H1 (cell line): ENCODE measurements around the gene DGKD. TPM values are rescaled to one million over a fixed set of nuclear protein-coding genes. Genes with fewer than 3 reads are reported as not detected.
A peak's percentile ranks its signal among the peaks of the same experiment; 100 is the strongest.

Experiments used
- CTCF ChIA-PET: fragments of 300-600 bp; sonication (Branson Sonifier 250); formaldehyde crosslinking; loops from one replicate; lab custom pipeline; 2021; ENCODE audit not compliant: partially characterized antibody; lab: Charles Lee
- POLR2A ChIA-PET: fragments of 300-600 bp; sonication (Branson Sonifier 250); formaldehyde crosslinking; loops from one replicate; lab custom pipeline; 2021; ENCODE audit warnings: inconsistent platforms; ENCODE audit not compliant: partially characterized antibody; lab: Charles Lee
- DNase-seq, 2 experiments: peaks; one replicate each; pipeline versions ENCODE4 v3.0.0 to v3.0.0-alpha.2; 2010 to 2022; ENCODE audit warnings: low spot score in 2 of 2, low read depth in 1 of 2, mixed read lengths in 1 of 2
- FAIRE-seq: peaks from 2 replicates; lab custom pipeline; 2011; peaks lifted over from hg19 to GRCh38; lab: Jason Lieb, UNC
- H2AFZ ChIP-seq: 2 replicates; pipeline ENCODE4 v1.8.1; 2012; ENCODE audit warnings: low read length, inconsistent platforms
- H2AK5ac ChIP-seq: 2 replicates; pipeline ENCODE4 v1.6.1; 2013; ENCODE audit warnings: low read depth, low read length
- H2BK120ac ChIP-seq: replicated peaks from 2 replicates; pipeline ENCODE3; 2013; ENCODE audit warnings: low read depth, low read length, inconsistent platforms
- H2BK12ac ChIP-seq: 2 replicates; pipeline ENCODE4 v1.6.1; 2013; ENCODE audit warnings: low read depth, low read length
- H2BK15ac ChIP-seq: 2 replicates; pipeline ENCODE4 v1.6.1; 2013; ENCODE audit warnings: low read length
- H2BK20ac ChIP-seq: 2 replicates; pipeline ENCODE4 v1.6.1; 2013; ENCODE audit warnings: low read length
- H2BK5ac ChIP-seq: 2 replicates; pipeline ENCODE4 v1.6.1; 2013; ENCODE audit warnings: low read depth, low read length
- H3K14ac ChIP-seq: 2 replicates; pipeline ENCODE4 v1.6.1; 2013; ENCODE audit warnings: inconsistent platforms; ENCODE audit not compliant: insufficient read length
- H3K18ac ChIP-seq: 2 replicates; pipeline ENCODE4 v1.6.1; 2013; ENCODE audit warnings: low read length; ENCODE audit errors: extremely low read depth
- H3K23ac ChIP-seq: 2 replicates; pipeline ENCODE4 v1.6.1; 2013; ENCODE audit warnings: inconsistent platforms; ENCODE audit not compliant: insufficient read length
- H3K23me2 ChIP-seq: 2 replicates; pipeline ENCODE4 v1.6.1; 2013; ENCODE audit warnings: low read depth, low read length
- H3K27ac ChIP-seq: 2 replicates; pipeline ENCODE4 v1.6.1; 2011; ENCODE audit warnings: low read depth, low read length, inconsistent platforms
- H3K27me3 ChIP-seq, 4 experiments: replicated peaks in 1 of 4; 1 replicate in 1 of 4; 2 replicates in 3 of 4; pipeline versions ENCODE4 v1.6.1 to v1.8.1; 2011 to 2013; ENCODE audit warnings: low read length in 3 of 4, mild to moderate bottlenecking in 3 of 4, inconsistent platforms in 2 of 4, mixed read lengths in 2 of 4, moderate library complexity in 1 of 4; ENCODE audit not compliant: control insufficient read depth in 3 of 4, insufficient read depth in 3 of 4; ENCODE audit errors: extremely low read depth in 1 of 4
- H3K36me3 ChIP-seq, 4 experiments: 2 replicates each; pipeline versions ENCODE4 v1.6.1 to v1.8.1; 2011 to 2013; ENCODE audit warnings: mild to moderate bottlenecking in 4 of 4, low read length in 3 of 4, moderate library complexity in 2 of 4, control low read depth in 1 of 4, inconsistent platforms in 1 of 4; ENCODE audit not compliant: insufficient read depth in 4 of 4, control insufficient read depth in 2 of 4
- H3K4ac ChIP-seq: replicated peaks from 2 replicates; pipeline ENCODE3; 2013; ENCODE audit warnings: low read length, low read depth, mixed read lengths, inconsistent platforms; ENCODE audit not compliant: insufficient read length
- H3K4me1 ChIP-seq, 4 experiments: replicated peaks in 1 of 4; 1 replicate in 1 of 4; 2 replicates in 3 of 4; pipeline versions ENCODE4 v1.6.1 to v1.8.1; 2011 to 2013; ENCODE audit warnings: low read length in 3 of 4, inconsistent platforms in 2 of 4, mixed read lengths in 1 of 4; ENCODE audit not compliant: insufficient read depth in 4 of 4, control insufficient read depth in 3 of 4
- H3K4me2 ChIP-seq, 2 experiments: 2 replicates each; pipeline versions ENCODE4 v1.6.1 to v1.8.1; 2011 to 2013; ENCODE audit warnings: low read depth in 2 of 2, low read length in 2 of 2, control low read depth in 1 of 2, inconsistent platforms in 1 of 2, mild to moderate bottlenecking in 1 of 2; ENCODE audit not compliant: insufficient read depth in 1 of 2
- H3K4me3 ChIP-seq, 4 experiments: fragments of 200-600, 300-600 bp in 1 of 4; sonication (generic), shearing (Covaris generic), sonication (Bioruptor Twin) in 1 of 4; 2 replicates each; pipeline versions ENCODE4 v1.5.1 to v1.8.1; 2011 to 2016; ENCODE audit warnings: low read length in 4 of 4, low read depth in 3 of 4, control low read depth in 2 of 4, inconsistent platforms in 2 of 4, mild to moderate bottlenecking in 2 of 4, mixed read lengths in 1 of 4, moderate library complexity in 1 of 4; ENCODE audit not compliant: insufficient read depth in 2 of 4; ENCODE audit errors: extremely low read depth in 1 of 4
- H3K56ac ChIP-seq: replicated peaks from 2 replicates; pipeline ENCODE3; 2013; ENCODE audit warnings: low read depth, mild to moderate bottlenecking, mixed read lengths, low read length, inconsistent platforms; ENCODE audit not compliant: insufficient read length
- H3K79me1 ChIP-seq: 2 replicates; pipeline ENCODE4 v1.6.1; 2013; ENCODE audit warnings: low read depth, low read length, control low read depth
- H3K79me2 ChIP-seq, 2 experiments: 2 replicates each; pipeline versions ENCODE4 v1.6.1 to v1.8.1; 2012 to 2013; ENCODE audit warnings: low read length in 2 of 2, mild to moderate bottlenecking in 2 of 2, inconsistent platforms in 1 of 2; ENCODE audit not compliant: insufficient read depth in 2 of 2, control insufficient read depth in 1 of 2
- H3K9ac ChIP-seq, 4 experiments: replicated peaks in 1 of 4; 1 replicate in 1 of 4; 2 replicates in 3 of 4; pipeline versions ENCODE4 v1.6.1 to v1.8.1; 2011 to 2013; ENCODE audit warnings: low read depth in 3 of 4, low read length in 3 of 4, control low read depth in 2 of 4, mild to moderate bottlenecking in 2 of 4, moderate library complexity in 2 of 4, inconsistent platforms in 1 of 4; ENCODE audit errors: extremely low read depth in 1 of 4
- H3K9me3 ChIP-seq, 2 experiments: 2 replicates each; pipeline versions ENCODE4 v1.6.1 to v1.8.1; 2012 to 2013; ENCODE audit warnings: mild to moderate bottlenecking in 2 of 2, moderate library complexity in 2 of 2, control low read depth in 1 of 2, inconsistent platforms in 1 of 2, low read depth in 1 of 2, low read length in 1 of 2, mixed read lengths in 1 of 2; ENCODE audit not compliant: insufficient read depth in 2 of 2
- H4K20me1 ChIP-seq, 2 experiments: replicated peaks in 1 of 2; 2 replicates each; pipeline versions ENCODE3 to v1.8.1; 2011 to 2013; ENCODE audit warnings: inconsistent platforms in 2 of 2, low read length in 2 of 2, mild to moderate bottlenecking in 1 of 2; ENCODE audit not compliant: insufficient read depth in 2 of 2, control insufficient read depth in 1 of 2
- H4K5ac ChIP-seq: 2 replicates; pipeline ENCODE4 v1.6.1; 2013; ENCODE audit warnings: low read length, low read depth, mixed read lengths, inconsistent platforms; ENCODE audit not compliant: insufficient read length
- H4K8ac ChIP-seq: 2 replicates; pipeline ENCODE4 v1.8.0; 2013; ENCODE audit warnings: mild to moderate bottlenecking, moderate library complexity, low read length, inconsistent platforms; ENCODE audit not compliant: insufficient read depth; ENCODE audit errors: extremely low read depth
- H4K91ac ChIP-seq: replicated peaks from 2 replicates; pipeline ENCODE3; 2013; ENCODE audit warnings: low read length, mixed read lengths, inconsistent platforms; ENCODE audit not compliant: insufficient read length
- CBX5 ChIP-seq: fragments of 300-800, 300-1000 bp; sonication (generic); IDR thresholded peaks from 2 replicates; pipeline ENCODE4 v1.7.1; 2016; ENCODE audit warnings: antibody characterized with exemption, low read length, low read depth
- KDM5A ChIP-seq: fragments of 200-600 bp; IDR thresholded peaks from 2 replicates; pipeline ENCODE4 v1.7.1; 2012; ENCODE audit warnings: mild to moderate bottlenecking, low read length, inconsistent platforms, mixed read lengths
- WGBS, 2 experiments: shearing (Covaris generic) in 1 of 2; methylation state at CpG; one replicate each; pipeline versions ENCODE4 v1.1.6 to v1.1.7; 2013 to 2015; ENCODE audit warnings: low lambda C conversion rate in 2 of 2, mixed read lengths in 2 of 2, inconsistent platforms in 1 of 2, low coverage in 1 of 2, missing lambda C conversion rate in 1 of 2; ENCODE audit not compliant: insufficient replicate concordance in 2 of 2, insufficient coverage in 1 of 2, insufficient read length in 1 of 2; ENCODE audit errors: extremely low coverage in 1 of 2, missing lambda C conversion rate in 1 of 2; 5-methylcytosine and 5-hydroxymethylcytosine counted together
- polyA plus RNA-seq, 7 experiments: library from polyadenylated mRNA; depleted of rRNA in 3 of 7; stranded (reverse) in 5 of 7; unstranded in 2 of 7; fragments of >200 nt in 5 of 7; fragments of 200-250 nt in 2 of 7; gene quantifications; 1 replicate in 5 of 7; 2 replicates in 1 of 7; 4 replicates in 1 of 7; pipeline versions ENCODE4 v1.2.1 to v1.2.3, GENCODE V29; 2011 to 2013; ENCODE audit warnings: missing spikeins in 2 of 7, mixed read lengths in 2 of 7
- total RNA-seq: library from RNA; stranded (reverse); fragmentation: NEBNext Ultra II Directional; extraction: Animal tissue kit (Norgen Biotek cat#: 25700); gene quantifications from 2 replicates; pipeline ENCODE4 v1.2.1, GENCODE V29; 2021
- TF ChIP-seq, protein P1 (sequence below), 3 experiments: IDR thresholded peaks; 1 replicate in 2 of 3; 2 replicates in 1 of 3; pipeline versions ENCODE4 v1.5.1 to v1.6.1; 2011; ENCODE audit warnings: low read length in 3 of 3, mild to moderate bottlenecking in 3 of 3, inconsistent platforms in 2 of 3, low read depth in 1 of 3, moderate library complexity in 1 of 3; ENCODE audit not compliant: insufficient read depth in 1 of 3; ENCODE audit errors: control extremely low read depth in 1 of 3

Gene DGKD
- total and polyA plus RNA-seq, 2 of the 8 experiments (the other 6 are each of a cell fraction or from before 2014, with no cell fraction given) = 7.7 to 30.9 TPM

DNA sequence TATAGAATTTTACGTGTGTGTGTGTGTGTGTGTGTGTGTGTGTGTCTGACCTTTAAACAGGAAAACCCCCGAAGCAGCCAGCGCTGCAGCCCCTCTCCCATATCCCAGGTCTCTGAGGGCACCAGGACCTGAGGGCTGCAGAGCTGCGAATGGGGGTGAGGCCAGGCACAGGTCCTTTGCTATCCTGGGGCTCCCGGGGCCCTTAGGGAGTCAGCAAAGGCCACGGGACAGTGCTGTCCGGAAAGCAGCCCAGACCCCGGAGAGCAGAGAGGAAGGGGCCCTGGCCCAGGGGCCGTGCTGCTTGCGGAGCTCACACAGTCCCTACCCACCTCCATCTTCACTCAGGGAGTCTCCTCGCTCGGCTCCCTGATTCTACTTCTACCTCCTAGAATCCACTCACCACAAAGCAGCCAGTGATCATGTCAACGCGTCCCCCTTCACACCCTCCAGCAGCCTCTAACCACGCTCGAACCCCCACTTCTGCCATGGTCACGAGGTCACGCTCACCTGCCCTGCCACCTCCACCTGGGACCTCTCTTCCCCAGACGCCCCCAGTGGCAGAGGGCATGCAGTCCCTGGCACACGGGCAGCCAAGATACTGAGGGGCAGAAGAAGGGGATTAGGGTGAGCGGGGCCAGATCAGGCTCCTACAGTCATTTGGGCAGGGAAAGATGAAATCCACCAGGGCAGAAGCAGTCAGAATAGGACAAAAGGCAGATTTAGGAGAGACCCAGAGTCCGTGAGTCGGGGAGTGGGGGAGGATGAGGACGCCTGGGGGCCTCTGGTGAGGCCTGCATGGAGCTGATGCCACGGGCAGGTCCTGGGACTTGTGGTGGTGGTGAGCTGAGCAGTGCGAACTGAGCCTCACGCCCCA is 125.6 kb downstream of the DGKD start:
- H3K27ac ChIP-seq = no peak overlapping the region
- TF ChIP-seq KDM5A (no peak), CBX5 (no peak)
- TF ChIP-seq, protein P1, sequence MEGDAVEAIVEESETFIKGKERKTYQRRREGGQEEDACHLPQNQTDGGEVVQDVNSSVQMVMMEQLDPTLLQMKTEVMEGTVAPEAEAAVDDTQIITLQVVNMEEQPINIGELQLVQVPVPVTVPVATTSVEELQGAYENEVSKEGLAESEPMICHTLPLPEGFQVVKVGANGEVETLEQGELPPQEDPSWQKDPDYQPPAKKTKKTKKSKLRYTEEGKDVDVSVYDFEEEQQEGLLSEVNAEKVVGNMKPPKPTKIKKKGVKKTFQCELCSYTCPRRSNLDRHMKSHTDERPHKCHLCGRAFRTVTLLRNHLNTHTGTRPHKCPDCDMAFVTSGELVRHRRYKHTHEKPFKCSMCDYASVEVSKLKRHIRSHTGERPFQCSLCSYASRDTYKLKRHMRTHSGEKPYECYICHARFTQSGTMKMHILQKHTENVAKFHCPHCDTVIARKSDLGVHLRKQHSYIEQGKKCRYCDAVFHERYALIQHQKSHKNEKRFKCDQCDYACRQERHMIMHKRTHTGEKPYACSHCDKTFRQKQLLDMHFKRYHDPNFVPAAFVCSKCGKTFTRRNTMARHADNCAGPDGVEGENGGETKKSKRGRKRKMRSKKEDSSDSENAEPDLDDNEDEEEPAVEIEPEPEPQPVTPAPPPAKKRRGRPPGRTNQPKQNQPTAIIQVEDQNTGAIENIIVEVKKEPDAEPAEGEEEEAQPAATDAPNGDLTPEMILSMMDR (IDR thresholded peaks at IDR 0.05; ENCODE audit: control extremely low read depth in 1 of 3, insufficient read depth in 1 of 3, low read depth in 1 of 3, low read length in 3 of 3) = peak in 1 of 3 experiments; percentile 31; a peak in 1 of 4 replicates
- TF ChIP-seq, all 59 proteins: peak for 1
- no peak for DNase-seq
- H3K4me3 ChIP-seq = no peak overlapping the region
- H2BK12ac ChIP-seq = no peak overlapping the region
- no peak overlapping the region; the same call in 1 of the 2 replicates for H2BK5ac ChIP-seq
- no peak overlapping the region for H3K18ac ChIP-seq
- H3K79me1 ChIP-seq = no peaks in the 10 kb centered on the region
- FAIRE-seq = no peak
- H3K4me2 ChIP-seq = no peak overlapping the region
- no peak overlapping the region for H3K4ac ChIP-seq
- peaks cover 3 to 7% of the 10 kb centered on the region in 2 experiments for H3K9me3 ChIP-seq
- no peak overlapping the region for H2BK120ac ChIP-seq
- H3K23me2 ChIP-seq = no peaks in the 10 kb centered on the region
- H4K5ac ChIP-seq = no peak overlapping the region
- H3K9ac ChIP-seq = no peak overlapping the region
- WGBS, 2 experiments = 84% methylated on average over 27 of the region's 27 CpGs; no CpG with 5 or more reads in 1 of the 2 experiments
- no peak overlapping the region for H2BK20ac ChIP-seq
- no peak overlapping the region for H3K23ac ChIP-seq
- H2AK5ac ChIP-seq = no peak overlapping the region
- no peaks in the 10 kb centered on the region for H3K79me2 ChIP-seq
- CTCF ChIA-PET = interaction anchor here (0.6 to 1.6 kb wide), 5 partner anchors 9 to 352 kb away, joined by 3 to 6 read pairs (median 4); no protein-coding TSS in a partner anchor
- no peak overlapping the region for H2BK15ac ChIP-seq
- H3K27me3 ChIP-seq = no peaks in the 10 kb centered on the region
- H3K56ac ChIP-seq = no peak overlapping the region
- H2AFZ ChIP-seq = no peak overlapping the region
- H4K91ac ChIP-seq = no peak overlapping the region
- peaks cover 0 to 3% of the 10 kb centered on the region in 2 experiments for H4K20me1 ChIP-seq
- peaks cover 0 to 16% (median 3%) of the 10 kb centered on the region in 4 experiments; a peak in 4 of 8 replicates for H3K36me3 ChIP-seq
- H3K4me1 ChIP-seq = no peaks in the 10 kb centered on the region
- H4K8ac ChIP-seq = no peak overlapping the region
- H3K14ac ChIP-seq = no peak overlapping the region
- POLR2A ChIA-PET = no interaction called here
